ENCODE results near the gene ZKSCAN1.
"Not testable (repeated sequence)": the region's sequence is repeated elsewhere in the genome, so short reads cannot be mapped to it uniquely, and the experiment has no call there.

The ZKSCAN1 gene

GRCh38 chr7:100015232-100016214 lies at the start of gene ZKSCAN1:
Gene ZKSCAN1, plus strand, starts transcription at chr7:100015596. Its CDS starts 7,911 bp downstream, at chr7:100023507.
- Mint-ChIP-seq H3K9me3 (no peaks in the 10 kb centered on the region), H3K4me3 (peak within 1 kb of the TSS; percentile 95), H3K4me1 (peaks cover 59% of the 10 kb centered on the region), H3K36me3 (ENCODE audit: low read depth) (peaks cover 25% of the 10 kb centered on the region), H3K27me3 (no peaks in the 10 kb centered on the region), H3K27ac (peak within 1 kb of the TSS; percentile 95)
- peak; percentile 85 for DNase-seq
- ATAC-seq, result peak; percentile 98

- Mint-ChIP-seq H3K9me3 (no peaks in the 10 kb centered on the region), H3K4me1 (no peaks in the 10 kb centered on the region), H3K36me3 (ENCODE audit: low read depth) (no peaks in the 10 kb centered on the region), H3K27ac (no peak overlapping the region), H3K4me3 (no peak overlapping the region), H3K27me3 (peaks cover 23% of the 10 kb centered on the region)
- ATAC-seq (no peak), DNase-seq (no peak)
Measured at GRCh38 chr7:99969298-99969697, 46.1 kb upstream of the ZKSCAN1 start.

- DNase-seq; H3K27ac Mint-ChIP-seq; H3K36me3 Mint-ChIP-seq (ENCODE audit: low read depth); H3K4me3 Mint-ChIP-seq; ATAC-seq; H3K9me3 Mint-ChIP-seq; H3K4me1 Mint-ChIP-seq: not testable (repeated sequence)
- H3K27me3 Mint-ChIP-seq, result peaks cover 21% of the 10 kb centered on the region
Measured at GRCh38 chr7:99969813-99970212, 45.6 kb upstream of the ZKSCAN1 start.

- H3K36me3 Mint-ChIP-seq (ENCODE audit: low read depth), result no peaks in the 10 kb centered on the region
- ATAC-seq, result no peak
- no peaks in the 10 kb centered on the region for H3K4me1 Mint-ChIP-seq
- no peak for DNase-seq
- no peak overlapping the region for H3K27ac Mint-ChIP-seq
- H3K27me3 Mint-ChIP-seq, result peaks cover 26% of the 10 kb centered on the region
- H3K4me3 Mint-ChIP-seq, result no peak overlapping the region
- no peaks in the 10 kb centered on the region for H3K9me3 Mint-ChIP-seq
Measured at GRCh38 chr7:99971242-99971641, 44.2 kb upstream of the ZKSCAN1 start.

- not testable (repeated sequence) for H3K4me3 Mint-ChIP-seq; H3K36me3 Mint-ChIP-seq (ENCODE audit: low read depth); H3K27ac Mint-ChIP-seq; ATAC-seq; DNase-seq; H3K4me1 Mint-ChIP-seq; H3K9me3 Mint-ChIP-seq
- peaks cover 22% of the 10 kb centered on the region for H3K27me3 Mint-ChIP-seq
Measured at GRCh38 chr7:99973817-99974216, 41.6 kb upstream of the ZKSCAN1 start.

GRCh38 chr7:99974681-99975080 lies 40.7 kb upstream of the ZKSCAN1 start:
- Mint-ChIP-seq H3K9me3 (no peaks in the 10 kb centered on the region), H3K4me3 (no peak overlapping the region), H3K4me1 (no peaks in the 10 kb centered on the region), H3K27ac (no peak overlapping the region), H3K36me3 (ENCODE audit: low read depth) (no peaks in the 10 kb centered on the region), H3K27me3 (peaks cover 22% of the 10 kb centered on the region)
- ATAC-seq, result no peak
- DNase-seq, result no peak

GRCh38 chr7:99975782-99976521 lies 39.4 kb upstream of the ZKSCAN1 start, which contains the start of gene AZGP1:
Gene AZGP1, minus strand, starts transcription at chr7:99976031. Its CDS starts 11 bp downstream, at chr7:99976020.
- ATAC-seq, result no peak

GRCh38 chr7:99976626-99977025 lies 38.8 kb upstream of the ZKSCAN1 start:
- no peak for DNase-seq
- Mint-ChIP-seq H3K27me3 (peaks cover 18% of the 10 kb centered on the region), H3K36me3 (ENCODE audit: low read depth) (no peaks in the 10 kb centered on the region), H3K27ac (no peak overlapping the region), H3K9me3 (no peaks in the 10 kb centered on the region), H3K4me1 (peaks cover 10% of the 10 kb centered on the region), H3K4me3 (no peak overlapping the region)
- no peak for ATAC-seq

More at GRCh38 chr7:99975782-99976521, 39.4 kb upstream of the ZKSCAN1 start, which contains the start of gene AZGP1:
- H3K4me1 Mint-ChIP-seq, result peaks cover 10% of the 10 kb centered on the region
- H3K9me3 Mint-ChIP-seq, result no peaks in the 10 kb centered on the region
- H3K4me3 Mint-ChIP-seq, result no peak within 1 kb of the TSS
- no peak for DNase-seq
- peaks cover 18% of the 10 kb centered on the region for H3K27me3 Mint-ChIP-seq
- no peak within 1 kb of the TSS for H3K27ac Mint-ChIP-seq
- no peaks in the 10 kb centered on the region for H3K36me3 Mint-ChIP-seq (ENCODE audit: low read depth)

- H3K36me3 Mint-ChIP-seq (ENCODE audit: low read depth); H3K9me3 Mint-ChIP-seq; H3K4me3 Mint-ChIP-seq; H3K27ac Mint-ChIP-seq: not testable (repeated sequence)
- DNase-seq (peak; percentile 71), ATAC-seq (peak; percentile 63)
- Mint-ChIP-seq H3K4me1 (peaks cover 10% of the 10 kb centered on the region), H3K27me3 (peaks cover 13% of the 10 kb centered on the region)
Measured at GRCh38 chr7:99979814-99980225, 35.6 kb upstream of the ZKSCAN1 start.

- H3K27ac Mint-ChIP-seq; DNase-seq; H3K9me3 Mint-ChIP-seq; H3K36me3 Mint-ChIP-seq (ENCODE audit: low read depth); H3K4me3 Mint-ChIP-seq; H3K27me3 Mint-ChIP-seq: not testable (repeated sequence)
- peak; percentile 79 for ATAC-seq
- H3K4me1 Mint-ChIP-seq, result peaks cover 10% of the 10 kb centered on the region
Measured at GRCh38 chr7:99980448-99980872, 34.9 kb upstream of the ZKSCAN1 start.

- H3K4me1 Mint-ChIP-seq, result peaks cover 10% of the 10 kb centered on the region
- not testable (repeated sequence) for H3K36me3 Mint-ChIP-seq (ENCODE audit: low read depth); DNase-seq; H3K27me3 Mint-ChIP-seq; H3K27ac Mint-ChIP-seq; ATAC-seq; H3K4me3 Mint-ChIP-seq; H3K9me3 Mint-ChIP-seq
Measured at GRCh38 chr7:99981066-99981465, 34.3 kb upstream of the ZKSCAN1 start.

- no peak for ATAC-seq
- H3K27ac Mint-ChIP-seq, result no peak overlapping the region
- H3K36me3 Mint-ChIP-seq (ENCODE audit: low read depth), result no peaks in the 10 kb centered on the region
Measured at GRCh38 chr7:99984593-99984992, 30.8 kb upstream of the ZKSCAN1 start.

GRCh38 chr7:99987306-99987705 lies 28.1 kb upstream of the ZKSCAN1 start:
- H3K4me1 Mint-ChIP-seq; H3K27me3 Mint-ChIP-seq; H3K9me3 Mint-ChIP-seq; H3K27ac Mint-ChIP-seq; H3K4me3 Mint-ChIP-seq; H3K36me3 Mint-ChIP-seq (ENCODE audit: low read depth); DNase-seq; ATAC-seq: not testable (repeated sequence)

More at GRCh38 chr7:99984593-99984992, 30.8 kb upstream of the ZKSCAN1 start:
- Mint-ChIP-seq H3K27me3 (peaks cover 2% of the 10 kb centered on the region), H3K9me3 (no peaks in the 10 kb centered on the region), H3K4me1 (peaks cover 10% of the 10 kb centered on the region), H3K4me3 (no peak overlapping the region)
- no peak for DNase-seq

GRCh38 chr7:99987846-99988245 lies 27.6 kb upstream of the ZKSCAN1 start:
- H3K27ac Mint-ChIP-seq, result no peak overlapping the region
- DNase-seq (no peak), ATAC-seq (no peak)
- H3K36me3 Mint-ChIP-seq (ENCODE audit: low read depth), result no peaks in the 10 kb centered on the region
- no peaks in the 10 kb centered on the region for H3K9me3 Mint-ChIP-seq
- H3K4me1 Mint-ChIP-seq, result peaks cover 2% of the 10 kb centered on the region
- H3K4me3 Mint-ChIP-seq, result no peak overlapping the region
- H3K27me3 Mint-ChIP-seq, result peaks cover 2% of the 10 kb centered on the region
